Activated CD8-positive, alpha-beta memory T cell treated with anti-CD3 and anti-CD28 coated beads for 4 hours (primary cell): Measurements from ENCODE around the gene CEP128.

Experiments used
- DNase-seq, 2 donors: peaks; one replicate each; pipeline ENCODE4 v3.0.0-alpha.2; 2020; ENCODE audit warnings: low read depth in 2 of 2

CEP128 gene

DNA sequence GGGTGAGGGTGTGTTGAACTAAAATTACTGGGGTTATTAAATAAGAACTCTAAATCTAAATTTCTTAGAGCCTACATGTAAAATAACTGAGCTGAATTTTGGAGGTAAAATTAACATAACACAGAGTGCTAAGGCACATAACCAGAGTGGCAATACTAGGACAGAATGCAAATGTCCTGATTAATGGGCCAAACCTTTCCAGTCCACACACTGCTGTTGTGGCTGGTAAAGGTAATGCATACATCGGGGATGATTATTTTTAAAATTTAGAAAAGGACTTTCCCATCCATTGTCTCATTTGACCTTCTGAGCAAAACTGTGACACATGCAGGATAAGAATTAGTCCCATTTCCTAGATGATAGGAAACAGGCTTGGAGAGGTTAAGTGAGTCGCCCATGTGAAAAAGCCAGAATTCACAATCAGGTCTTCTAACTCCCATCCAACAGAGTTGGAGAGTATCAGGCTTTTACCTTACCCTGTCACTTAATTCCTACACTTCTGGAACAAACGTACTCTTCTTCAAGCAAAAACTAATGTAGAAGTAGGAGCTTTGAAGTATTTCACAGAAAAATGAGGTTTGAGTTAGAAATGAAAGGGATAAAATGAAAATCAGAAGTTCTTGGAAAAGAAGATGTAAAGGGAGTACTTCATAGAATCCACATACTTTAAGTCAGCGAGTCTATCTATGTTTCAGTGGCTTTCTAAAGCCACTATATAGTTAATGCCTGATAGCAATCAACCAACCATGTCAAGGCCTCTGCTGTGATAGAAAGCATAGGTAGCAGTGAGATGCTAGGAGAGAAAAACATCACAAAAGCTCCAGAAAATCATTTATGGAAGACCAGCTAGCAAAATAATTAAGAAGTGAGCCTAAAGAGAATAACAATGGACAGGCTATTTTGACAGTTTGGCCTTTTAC lies 395.3 kb downstream of the CEP128 start:
- no peak for DNase-seq

DNA sequence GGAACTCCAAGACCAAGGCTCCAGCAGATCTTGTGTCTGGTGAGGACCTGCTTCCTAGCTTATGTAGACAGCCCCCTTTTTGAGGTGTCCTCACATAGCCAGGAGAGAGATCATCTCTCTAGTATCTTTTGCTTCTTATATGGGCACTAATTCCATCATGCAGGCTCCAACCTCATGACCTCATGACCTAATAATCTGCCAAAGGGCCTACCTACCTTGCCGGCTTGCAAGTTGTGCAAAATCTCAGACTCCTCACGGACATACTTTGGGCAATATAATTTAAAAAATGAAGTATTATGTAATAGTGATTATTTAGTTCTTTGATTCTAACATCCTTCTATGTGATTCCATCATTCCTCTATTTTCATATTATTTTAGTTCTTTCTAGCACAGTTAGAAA lies 397.2 kb downstream of the CEP128 start:
- DNase-seq: no peak

DNA sequence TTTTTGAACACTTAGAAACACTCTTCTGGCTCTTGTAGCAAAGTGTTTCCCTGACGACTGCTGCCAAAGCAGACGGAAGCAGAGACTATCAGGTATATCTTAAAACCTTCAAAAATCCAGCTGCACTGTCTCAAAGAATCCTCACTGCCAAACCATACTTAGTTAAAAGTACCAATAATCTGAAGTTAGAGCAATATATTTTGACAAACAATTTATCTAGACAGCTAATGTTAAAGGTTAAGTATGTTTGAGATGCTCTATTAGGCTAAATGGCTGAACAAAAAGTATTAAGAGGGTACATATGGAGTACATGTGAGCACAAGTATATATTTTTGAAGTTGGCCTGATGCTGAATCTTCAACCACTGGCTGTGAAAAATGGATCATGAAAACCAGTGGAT lies 398.3 kb downstream of the CEP128 start:
- DNase-seq: no peak

GRCh38 chr14:80538633-80539375 lies 402.7 kb downstream of the CEP128 start:
- DNase-seq: no peak

- no peak for DNase-seq
Observed at GRCh38 chr14:80537626-80538025, 403.9 kb downstream of the CEP128 start.

DNA sequence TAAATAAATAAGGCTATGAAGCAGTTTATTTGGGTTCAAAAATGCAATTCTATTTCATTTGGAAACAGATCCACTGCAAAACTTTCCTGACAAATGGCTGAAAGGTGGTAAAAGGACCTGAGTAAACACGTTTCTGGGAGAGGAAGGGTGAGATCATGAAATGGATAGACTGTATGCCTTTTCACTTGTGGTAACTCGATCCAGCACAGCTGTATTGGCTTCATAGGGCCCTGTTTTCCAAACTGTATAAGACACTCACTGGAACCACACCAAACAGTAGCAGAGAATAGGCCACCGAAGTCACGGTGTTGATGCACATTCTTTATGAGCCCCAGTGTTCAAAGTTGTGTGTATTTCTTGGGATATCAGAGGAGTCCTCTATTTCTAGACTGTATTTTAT lies 405.1 kb downstream of the CEP128 start:
- DNase-seq: no peak

- no peak for DNase-seq
Observed at GRCh38 chr14:80535171-80535570, 406.4 kb downstream of the CEP128 start.

GRCh38 chr14:80523518-80524117 lies 417.9 kb downstream of the CEP128 start:
- no peak for DNase-seq

DNA sequence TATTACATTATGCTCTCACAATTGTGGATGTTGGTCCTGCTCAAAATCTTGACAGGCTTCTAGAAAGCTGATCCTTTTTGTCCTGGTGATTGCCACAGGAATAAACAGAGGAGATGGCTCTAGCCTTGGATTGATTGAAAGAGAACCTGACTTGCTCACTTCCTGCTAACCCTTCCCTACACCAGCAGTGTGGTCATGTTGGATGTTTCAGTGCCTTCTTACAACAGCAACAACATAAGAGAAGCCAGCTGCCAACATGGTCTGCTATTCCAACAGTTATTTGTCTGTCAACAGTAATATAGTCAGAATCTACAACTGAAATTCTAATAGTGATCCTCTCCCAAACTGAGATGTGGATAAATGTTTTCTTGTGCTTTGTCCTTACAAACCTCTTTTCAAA lies 418.6 kb downstream of the CEP128 start:
- DNase-seq: no peak

GRCh38 chr14:80522411-80522810 lies 419.1 kb downstream of the CEP128 start:
- no peak for DNase-seq

DNA sequence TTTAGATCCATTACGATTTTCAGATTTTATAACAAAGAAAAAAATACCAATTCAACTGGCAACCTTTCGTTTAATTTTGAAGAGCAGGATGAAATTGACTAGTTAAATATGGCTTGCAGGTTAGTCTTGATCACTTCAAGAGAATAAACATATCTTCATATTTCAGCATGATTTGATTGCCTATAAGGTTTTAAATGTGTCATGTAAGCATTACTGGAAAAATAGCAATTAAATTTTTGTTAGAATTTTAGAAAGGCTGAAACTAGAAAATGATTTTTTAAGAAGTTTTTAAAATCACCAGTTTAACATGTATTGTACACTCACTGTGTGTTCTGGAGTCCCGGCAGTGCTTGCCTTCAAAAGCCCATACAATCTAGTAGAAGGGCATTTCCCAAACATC lies 420.1 kb downstream of the CEP128 start:
- no peak for DNase-seq

DNA sequence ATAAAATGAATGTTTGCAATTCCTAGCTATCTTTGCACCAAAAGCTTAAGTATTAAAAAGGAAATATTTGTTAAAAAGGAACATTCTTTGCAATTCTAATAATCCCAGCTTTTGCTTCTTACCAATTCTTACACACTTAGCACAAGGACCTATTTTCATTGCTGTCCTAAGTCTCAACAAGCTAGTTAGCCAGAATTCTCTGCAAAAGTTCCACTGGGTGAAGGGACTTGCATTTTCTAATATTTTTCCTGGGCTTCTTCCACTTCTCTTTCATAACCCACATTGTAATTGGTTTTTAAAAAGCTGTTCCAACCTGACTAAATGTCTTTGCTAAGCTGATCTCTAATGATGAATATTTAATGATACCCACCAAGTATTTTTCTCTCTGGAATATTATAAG lies 422.5 kb downstream of the CEP128 start:
- DNase-seq: no peak

GRCh38 chr14:80518173-80518572 lies 423.4 kb downstream of the CEP128 start:
- DNase-seq: no peak

- DNase-seq: no peak
Observed at GRCh38 chr14:80507292-80507869, 434.2 kb downstream of the CEP128 start.

DNA sequence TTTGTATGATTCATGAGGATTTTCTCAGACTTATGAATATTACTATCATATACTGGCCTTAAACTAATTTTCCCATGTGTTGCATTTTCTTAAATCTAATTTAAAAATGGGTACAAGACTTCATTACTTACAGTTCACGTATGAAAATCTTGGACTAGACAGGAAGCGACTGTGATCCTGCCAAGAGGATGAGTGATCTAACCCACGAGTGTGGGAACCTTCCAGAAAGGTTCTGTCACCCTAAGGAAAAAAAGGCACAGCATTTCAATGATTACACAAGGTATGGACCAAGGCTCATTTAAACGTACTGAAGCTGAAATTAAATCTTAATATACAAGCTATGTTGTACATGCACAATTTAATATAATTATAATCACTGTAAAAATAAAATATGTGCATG lies 436.8 kb downstream of the CEP128 start:
- DNase-seq: no peak

GRCh38 chr14:80498533-80498932 lies 443.0 kb downstream of the CEP128 start:
- no peak for DNase-seq

DNA sequence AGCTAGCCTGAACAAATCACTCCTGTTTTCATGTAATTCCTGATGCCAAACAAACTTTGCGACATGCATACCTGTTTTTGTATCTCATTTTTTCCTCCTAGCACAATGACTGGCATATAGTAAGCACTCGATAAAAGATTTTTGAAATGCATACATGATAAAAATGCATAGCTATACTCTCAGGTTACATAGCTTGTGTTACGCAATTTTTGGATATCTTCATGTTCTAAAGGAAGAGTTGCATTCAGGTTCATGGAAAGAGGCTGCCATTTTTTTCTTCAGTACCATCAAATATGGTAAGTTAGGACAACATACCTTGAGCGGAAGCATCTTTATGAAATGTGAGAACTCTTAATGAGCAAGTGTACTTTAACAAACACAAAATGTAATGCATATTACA lies 445.4 kb downstream of the CEP128 start:
- DNase-seq: no peak

DNA sequence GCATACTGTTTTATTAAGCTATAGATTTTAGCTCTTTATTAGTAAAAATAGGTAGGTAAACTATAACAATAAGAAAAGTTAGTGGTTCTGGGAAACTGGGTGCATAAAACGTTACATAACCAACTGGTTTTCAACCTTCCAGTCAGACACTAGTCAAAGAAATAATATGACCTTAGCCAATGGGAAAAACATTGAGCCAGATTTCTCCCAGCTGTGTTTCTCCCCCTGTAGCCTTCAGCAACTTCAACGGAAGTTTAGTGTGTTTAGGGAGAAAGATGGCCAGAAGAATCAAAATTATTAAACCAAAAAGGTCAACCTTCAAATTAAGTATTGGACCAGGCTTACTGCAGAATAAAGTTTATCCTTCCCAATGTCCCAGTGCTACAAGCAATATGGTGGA lies 446.8 kb downstream of the CEP128 start:
- DNase-seq: no peak

- no peak for DNase-seq
Observed at GRCh38 chr14:80493620-80494019, 447.9 kb downstream of the CEP128 start.

- no peak for DNase-seq
Observed at GRCh38 chr14:80491650-80492049, 449.9 kb downstream of the CEP128 start.

- DNase-seq: no peak
Observed at GRCh38 chr14:80491131-80491530, 450.4 kb downstream of the CEP128 start.

- no peak for DNase-seq
Observed at GRCh38 chr14:80489513-80489912, 452.0 kb downstream of the CEP128 start.
